CD4-positive, CD25-positive, alpha-beta regulatory T cell (primary cell): Measurements from ENCODE around the gene IRX4. TPM values are rescaled to one million over a fixed set of nuclear protein-coding genes. Genes with fewer than 3 reads are reported as not detected.
A peak's percentile ranks its signal among the peaks of the same experiment; 100 is the strongest.

Experiments used
- ATAC-seq, 2 donors: fragments of 150-1000 bp; cut with Tn5 transposase; one replicate each; pipeline ENCODE4 v1.10.0; 2021; ENCODE audit warnings: low read depth in 2 of 2, moderate number of reproducible peaks in 2 of 2, moderate library complexity in 1 of 2
- DNase-seq, 3 donors: peaks; one replicate each; pipeline versions ENCODE4 v3.0.0 to v3.0.0-alpha.2; 2012 to 2022; ENCODE audit warnings: mixed read lengths in 1 of 3
- H3K27ac ChIP-seq: one replicate; pipeline ENCODE4 v1.7.0; 2013; ENCODE audit warnings: mild to moderate bottlenecking, low read length; ENCODE audit not compliant: insufficient read depth, poor library complexity, severe bottlenecking
- H3K27me3 ChIP-seq: one replicate; pipeline ENCODE4 v1.7.0; 2013; ENCODE audit warnings: low read length; ENCODE audit not compliant: control insufficient read depth, insufficient read depth
- H3K36me3 ChIP-seq: one replicate; pipeline ENCODE4 v1.7.0; 2013; ENCODE audit warnings: mild to moderate bottlenecking, low read length, moderate library complexity; ENCODE audit not compliant: control insufficient read depth, insufficient read depth
- H3K4me1 ChIP-seq: 2 replicates; pipeline ENCODE4 v1.7.0; 2013; ENCODE audit warnings: mild to moderate bottlenecking, low read length; ENCODE audit not compliant: insufficient read depth, control insufficient read depth, poor library complexity, severe bottlenecking
- H3K4me3 ChIP-seq: one replicate; pipeline ENCODE4 v1.7.0; 2013; ENCODE audit warnings: low read depth, mild to moderate bottlenecking, low read length, moderate library complexity
- H3K9me3 ChIP-seq, 2 experiments: 1 replicate in 1 of 2; 2 replicates in 1 of 2; pipeline ENCODE4 v1.7.0; 2013; ENCODE audit warnings: low read length in 2 of 2, mild to moderate bottlenecking in 1 of 2, moderate library complexity in 1 of 2; ENCODE audit not compliant: control insufficient read depth in 2 of 2
- H3K27ac Mint-ChIP-seq, 3 donors: one replicate each; pipeline ENCODE4 v1.8.0; 2020 to 2022; ENCODE audit warnings: mild to moderate bottlenecking in 3 of 3, mixed read lengths in 3 of 3, moderate library complexity in 2 of 3
- H3K27me3 Mint-ChIP-seq: one replicate; pipeline ENCODE4 v1.8.0; 2022; ENCODE audit warnings: mild to moderate bottlenecking, mixed read lengths
- H3K36me3 Mint-ChIP-seq: one replicate; pipeline ENCODE4 v1.8.0; 2020; ENCODE audit warnings: mixed read lengths
- H3K4me1 Mint-ChIP-seq, 4 donors: one replicate each; pipeline ENCODE4 v1.8.0; 2020 to 2022; ENCODE audit warnings: mixed read lengths in 4 of 4, mild to moderate bottlenecking in 1 of 4
- H3K4me3 Mint-ChIP-seq, 4 donors: one replicate each; pipeline ENCODE4 v1.8.0; 2020 to 2022; ENCODE audit warnings: mild to moderate bottlenecking in 4 of 4, mixed read lengths in 4 of 4, moderate library complexity in 3 of 4
- H3K9me3 Mint-ChIP-seq, 7 donors: one replicate each; pipeline ENCODE4 v1.8.0; 2020 to 2022; ENCODE audit warnings: mixed read lengths in 7 of 7, mild to moderate bottlenecking in 3 of 7, moderate library complexity in 2 of 7
- polyA plus RNA-seq, 4 donors: library from polyadenylated mRNA; unstranded; fragments of 300-500 nt; fragmentation: Illumina TruSeq; gene quantifications; one replicate each; pipeline ENCODE4 v1.2.3, GENCODE V29; 2021
- total RNA-seq: library from RNA; stranded (reverse); gene quantifications from one replicate; pipeline ENCODE4 v1.2.3, GENCODE V29; 2022

The IRX4 gene
- total and polyA plus RNA-seq, 5 donors from 2014 or later = not detected

DNA sequence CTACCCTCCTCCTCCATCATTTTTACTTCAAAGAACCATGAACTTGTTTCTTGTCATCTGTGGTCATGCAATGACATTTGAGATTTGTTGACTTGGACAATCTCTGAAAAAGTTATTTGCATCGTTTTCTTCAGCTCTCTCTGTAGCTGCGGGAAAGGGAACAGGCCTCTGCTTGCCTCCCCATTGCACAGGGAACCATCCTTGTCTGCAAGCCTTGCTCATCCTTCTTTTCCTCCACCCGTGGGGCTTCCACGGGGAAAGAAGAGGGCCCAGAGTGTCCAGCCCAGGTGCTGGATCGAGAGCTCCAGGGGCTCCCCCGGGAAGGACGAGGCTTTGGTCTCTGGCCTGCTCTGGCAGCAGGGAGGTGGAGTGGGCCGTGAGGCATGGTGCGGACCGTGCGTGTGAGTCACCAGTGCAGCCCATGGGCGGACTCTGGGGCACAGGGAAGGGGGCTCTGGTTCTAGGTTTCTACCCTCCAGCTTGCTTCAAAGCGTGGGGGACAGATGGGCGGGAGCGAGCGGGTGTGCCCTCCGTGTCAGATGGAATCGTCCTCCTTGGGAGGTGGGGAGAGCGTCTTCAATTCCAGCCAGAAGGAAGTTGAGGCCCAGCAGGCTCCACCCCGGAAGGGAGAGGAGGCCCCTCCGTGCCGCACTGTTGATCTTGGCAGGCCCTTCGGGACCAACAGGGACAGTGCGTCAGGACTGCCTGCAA is 6.0 kb upstream of the IRX4 start:
- Histone ChIP-seq H3K9me3 (no peaks in the 10 kb centered on the region), H3K4me3 (no peak overlapping the region), H3K27me3 (no peaks in the 10 kb centered on the region), H3K4me1 (peaks cover under 1% of the 10 kb centered on the region), H3K36me3 (no peaks in the 10 kb centered on the region), H3K27ac (no peak overlapping the region)
- DNase-seq = no peak
- H3K9me3 Mint-ChIP-seq = peaks cover 0 to 2% (median 0%) of the 10 kb centered on the region in 7 donors
- peaks cover 47% of the 10 kb centered on the region for H3K27me3 Mint-ChIP-seq
- no peak for ATAC-seq
- no peak overlapping the region for H3K4me3 Mint-ChIP-seq
- peak overlapping the region in 1 of 3 donors; percentile 43 for H3K27ac Mint-ChIP-seq
- H3K36me3 Mint-ChIP-seq = no peaks in the 10 kb centered on the region
- H3K4me1 Mint-ChIP-seq = peaks cover 0 to 16% (median 4%) of the 10 kb centered on the region in 4 donors

DNA sequence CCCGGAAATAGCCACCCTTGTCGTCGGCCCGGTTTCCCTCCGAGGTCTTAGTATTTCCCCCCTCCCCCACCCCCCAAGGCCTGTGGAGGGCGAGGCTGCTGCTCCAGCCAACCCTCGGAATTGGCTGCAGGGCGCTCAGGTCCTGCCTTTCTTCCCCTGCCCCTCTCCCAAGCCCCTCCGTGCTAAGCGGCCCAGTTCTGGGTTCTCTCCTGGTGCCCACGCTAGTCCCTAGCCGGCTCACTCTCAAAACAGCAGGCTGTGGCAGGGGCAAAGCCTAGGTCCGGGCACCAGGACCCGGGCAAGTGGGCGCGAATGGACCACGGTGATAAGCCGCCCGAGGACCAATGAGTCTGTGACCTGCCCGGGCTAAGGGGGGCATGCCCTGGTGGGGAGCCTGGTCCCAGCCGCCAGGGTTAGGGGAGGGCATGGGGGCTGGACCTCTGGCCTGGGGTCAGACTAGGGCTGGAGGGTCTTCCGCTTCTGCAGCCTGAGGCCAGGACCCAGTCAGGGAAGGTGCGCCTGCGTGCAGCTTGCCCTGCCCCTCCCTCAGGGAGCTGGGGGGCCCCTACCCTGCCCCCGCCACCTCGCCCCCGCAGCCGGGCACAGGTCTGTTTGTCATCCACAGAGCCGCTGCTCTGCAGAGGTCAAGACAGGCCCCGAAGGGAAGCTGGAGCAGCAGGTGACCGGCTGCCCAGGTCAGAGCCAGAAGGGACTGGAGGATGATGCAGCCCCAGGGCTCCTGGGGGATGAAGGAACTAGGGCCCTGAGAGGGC is 5.0 kb upstream of the IRX4 start:
- Histone ChIP-seq H3K4me3 (no peak overlapping the region), H3K4me1 (peaks cover 10% of the 10 kb centered on the region), H3K27me3 (no peaks in the 10 kb centered on the region), H3K9me3 (no peaks in the 10 kb centered on the region), H3K36me3 (no peaks in the 10 kb centered on the region), H3K27ac (no peak overlapping the region)
- H3K27ac Mint-ChIP-seq = no peak overlapping the region
- H3K36me3 Mint-ChIP-seq = no peaks in the 10 kb centered on the region
- peaks cover 42% of the 10 kb centered on the region for H3K27me3 Mint-ChIP-seq
- peaks cover 0 to under 1% (median 0%) of the 10 kb centered on the region in 7 donors for H3K9me3 Mint-ChIP-seq
- H3K4me3 Mint-ChIP-seq = no peak overlapping the region
- H3K4me1 Mint-ChIP-seq = peaks cover 0 to 16% (median 4%) of the 10 kb centered on the region in 4 donors
- DNase-seq (no peak), ATAC-seq (no peak)

DNA sequence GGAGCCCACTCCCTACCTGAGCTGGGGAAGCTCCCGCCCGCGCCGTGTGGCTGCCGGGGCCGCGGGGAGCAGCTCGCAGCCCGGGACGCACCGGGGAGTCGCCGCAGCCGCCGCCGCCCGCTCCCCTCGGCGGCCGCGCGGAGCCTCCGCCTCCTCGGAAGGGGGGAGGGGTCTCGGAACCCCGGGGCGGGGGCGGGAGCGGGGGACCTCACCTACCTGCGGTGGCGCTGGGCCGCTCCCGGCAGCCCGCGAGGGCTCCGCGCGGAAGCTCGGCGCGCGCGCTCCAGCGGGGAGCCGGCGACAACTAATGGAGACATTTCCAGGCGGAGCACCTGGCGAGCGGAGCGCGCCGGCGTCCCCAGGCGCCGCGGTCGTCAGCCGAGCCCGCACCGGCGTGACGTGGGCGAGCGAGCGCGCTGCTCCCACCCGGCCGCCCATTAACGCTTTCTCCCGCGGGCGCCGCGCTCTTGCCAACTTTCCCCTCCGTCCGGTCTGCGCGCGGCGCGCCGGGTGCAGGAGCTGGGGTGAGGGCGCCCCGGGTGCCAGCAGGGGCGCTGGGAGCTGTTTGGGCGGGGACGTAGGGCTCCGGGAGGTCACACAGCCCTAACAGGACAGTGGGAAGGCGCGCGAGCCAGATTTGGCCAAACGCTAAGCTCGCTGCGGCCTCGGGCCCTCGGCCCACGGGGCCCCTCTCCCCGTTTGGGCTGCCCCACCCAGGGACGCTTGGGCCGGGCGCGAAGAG is 4.3 kb upstream of the IRX4 start:
- no peaks in the 10 kb centered on the region for H3K9me3 ChIP-seq
- DNase-seq = no peak
- H3K36me3 ChIP-seq = no peaks in the 10 kb centered on the region
- Mint-ChIP-seq H3K27me3 (peaks cover 39% of the 10 kb centered on the region), H3K27ac (no peak overlapping the region), H3K4me1 (peaks cover 0 to 18% (median 4%) of the 10 kb centered on the region in 4 donors), H3K4me3 (no peak overlapping the region), H3K9me3 (no peaks in the 10 kb centered on the region), H3K36me3 (no peaks in the 10 kb centered on the region)
- peaks cover 17% of the 10 kb centered on the region for H3K4me1 ChIP-seq
- no peak overlapping the region for H3K27ac ChIP-seq
- ATAC-seq = no peak
- H3K4me3 ChIP-seq = no peak overlapping the region
- H3K27me3 ChIP-seq = no peaks in the 10 kb centered on the region

DNA sequence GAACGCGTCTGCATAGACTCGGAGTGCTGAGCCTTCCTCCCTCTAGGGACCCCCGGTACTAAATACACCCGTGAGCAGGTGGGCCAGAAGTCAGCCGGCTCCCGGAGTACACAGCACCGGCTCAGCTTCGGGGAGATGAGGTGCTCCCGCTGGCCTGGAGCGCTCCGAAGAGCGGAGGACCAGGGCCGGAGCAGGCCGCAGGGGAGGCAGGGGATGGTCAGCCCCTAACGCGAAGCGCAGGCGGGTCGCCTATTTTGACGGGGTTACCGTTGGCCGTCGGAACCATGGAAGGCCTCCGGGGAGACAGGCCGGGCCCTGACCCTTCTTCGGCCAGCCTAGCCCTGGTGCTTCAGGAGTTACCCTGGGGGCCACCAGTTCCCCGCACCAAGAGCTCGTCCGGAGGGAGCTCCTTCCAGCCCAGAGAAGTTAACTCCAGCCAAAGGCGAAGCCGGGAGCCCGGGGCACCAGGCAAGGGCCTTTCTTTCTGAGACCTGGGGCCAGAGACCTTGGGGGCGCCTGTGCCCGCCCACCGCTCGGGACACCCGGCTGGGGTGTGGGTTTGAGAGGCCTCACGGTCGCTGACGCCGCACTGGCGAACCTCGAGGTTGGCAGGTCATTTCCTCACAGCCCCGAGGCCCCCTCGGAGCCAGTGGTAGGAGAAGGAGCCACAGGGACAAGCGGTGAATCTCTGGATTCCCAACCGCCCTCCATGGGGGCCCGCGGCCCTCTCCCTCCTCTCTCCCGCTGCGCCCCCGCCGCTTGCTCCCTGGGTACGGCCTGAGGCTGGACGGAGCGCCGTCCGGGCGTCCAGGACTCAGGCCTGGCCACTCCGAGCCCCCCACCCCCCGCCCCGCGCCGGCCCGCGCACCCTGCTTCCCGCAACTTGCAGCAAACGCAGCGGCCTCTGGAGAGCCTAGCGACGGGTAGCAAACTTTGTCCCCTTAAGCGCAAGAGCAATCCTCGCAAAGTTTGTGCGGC is 3.4 kb upstream of the IRX4 start:
- Mint-ChIP-seq H3K27ac (no peak overlapping the region), H3K36me3 (no peaks in the 10 kb centered on the region), H3K4me1 (peaks cover 0 to 21% (median 4%) of the 10 kb centered on the region in 4 donors), H3K4me3 (no peak overlapping the region), H3K27me3 (peaks cover 42% of the 10 kb centered on the region), H3K9me3 (no peaks in the 10 kb centered on the region)
- Histone ChIP-seq H3K36me3 (no peaks in the 10 kb centered on the region), H3K4me3 (no peak overlapping the region), H3K27me3 (no peaks in the 10 kb centered on the region), H3K9me3 (no peaks in the 10 kb centered on the region), H3K4me1 (peaks cover 20% of the 10 kb centered on the region), H3K27ac (no peak overlapping the region)
- ATAC-seq = no peak
- DNase-seq = no peak

DNA sequence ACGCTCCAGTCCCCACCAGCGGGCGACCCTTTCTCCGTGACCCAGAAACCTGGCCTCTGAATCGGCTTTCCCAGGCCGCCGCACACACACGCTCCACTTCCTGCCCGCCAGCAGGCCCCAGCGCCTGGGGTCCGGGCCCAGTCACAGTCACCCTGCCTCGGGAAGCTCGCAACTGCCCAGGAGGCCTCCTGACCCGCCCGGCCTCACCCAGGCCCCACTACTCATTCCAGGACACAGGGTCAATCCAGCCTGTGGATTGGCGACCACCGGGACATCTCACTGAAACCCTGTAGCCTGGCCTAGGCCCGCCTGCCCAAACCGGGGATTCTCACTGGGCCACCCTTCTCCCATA is 2.7 kb upstream of the IRX4 start:
- H3K27me3 ChIP-seq = no peaks in the 10 kb centered on the region
- H3K27ac Mint-ChIP-seq = no peak overlapping the region

DNA sequence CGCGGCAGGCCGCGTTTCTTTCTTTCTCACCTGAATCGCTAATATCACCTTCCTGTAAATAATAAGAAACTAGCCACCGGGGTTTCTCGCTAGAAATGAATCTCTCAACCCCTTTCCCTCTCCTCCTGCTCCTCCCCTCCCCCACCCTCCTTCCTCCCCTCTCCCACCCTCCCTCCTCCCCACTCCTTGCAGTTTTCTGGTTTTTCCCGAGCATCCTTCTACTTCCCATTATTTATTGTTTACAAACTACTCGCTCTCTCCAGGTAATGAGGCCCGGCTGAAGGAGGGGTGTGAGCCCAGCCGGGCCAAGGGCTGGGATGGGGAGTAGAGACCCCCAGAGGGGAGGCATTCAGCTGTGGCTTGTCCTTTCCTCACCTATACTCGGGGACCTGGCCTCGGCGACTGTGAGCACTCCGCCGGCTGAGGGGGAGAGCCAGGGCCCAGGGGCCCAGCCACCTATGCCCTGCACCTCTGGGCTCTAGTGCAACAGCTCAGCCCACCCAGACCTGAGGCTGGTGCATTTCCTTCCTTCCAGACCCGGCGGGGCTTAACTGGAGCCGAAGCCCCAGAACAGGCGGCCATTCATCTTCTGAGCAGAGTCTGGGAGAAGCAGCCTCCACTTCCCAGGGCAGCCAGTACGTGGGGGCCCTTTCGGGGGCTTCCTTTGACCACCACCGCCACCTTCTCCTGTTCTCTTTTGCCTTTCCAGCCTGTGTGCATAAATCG is 2.1 kb upstream of the IRX4 start:
- H3K27me3 ChIP-seq = no peaks in the 10 kb centered on the region
- H3K4me1 ChIP-seq = peaks cover 20% of the 10 kb centered on the region
- Mint-ChIP-seq H3K27me3 (peaks cover 46% of the 10 kb centered on the region), H3K4me1 (peaks cover 0 to 24% (median 4%) of the 10 kb centered on the region in 4 donors), H3K4me3 (peak overlapping the region in 1 of 4 donors; percentile 68), H3K36me3 (no peaks in the 10 kb centered on the region), H3K27ac (no peak overlapping the region), H3K9me3 (no peaks in the 10 kb centered on the region)
- H3K9me3 ChIP-seq = no peaks in the 10 kb centered on the region
- H3K4me3 ChIP-seq = no peak overlapping the region
- no peak overlapping the region for H3K27ac ChIP-seq
- no peak for DNase-seq
- H3K36me3 ChIP-seq = no peaks in the 10 kb centered on the region
- no peak for ATAC-seq

More for the DNA sequence above, 2.7 kb upstream of the IRX4 start:
- Histone ChIP-seq H3K27ac (no peak overlapping the region), H3K9me3 (no peaks in the 10 kb centered on the region), H3K36me3 (no peaks in the 10 kb centered on the region), H3K4me1 (peaks cover 20% of the 10 kb centered on the region), H3K4me3 (no peak overlapping the region)
- H3K27me3 Mint-ChIP-seq = peaks cover 43% of the 10 kb centered on the region
- peak overlapping the region in 1 of 4 donors; percentile 50 for H3K4me3 Mint-ChIP-seq
- H3K4me1 Mint-ChIP-seq = peaks cover 0 to 23% (median 4%) of the 10 kb centered on the region in 4 donors
- no peak for ATAC-seq
- DNase-seq = no peak
- H3K9me3 Mint-ChIP-seq = no peaks in the 10 kb centered on the region
- H3K36me3 Mint-ChIP-seq = no peaks in the 10 kb centered on the region
